ENCODE results near the gene ASCL5. TPM values are rescaled to one million over a fixed set of nuclear protein-coding genes. Genes with fewer than 3 reads are reported as not detected.

The ASCL5 gene
- total and polyA plus RNA-seq, 10 of the 15 experiments (the other 5 are each of a cell fraction or from before 2014, with no cell fraction given): 0.04 TPM; not detected in 9

DNA sequence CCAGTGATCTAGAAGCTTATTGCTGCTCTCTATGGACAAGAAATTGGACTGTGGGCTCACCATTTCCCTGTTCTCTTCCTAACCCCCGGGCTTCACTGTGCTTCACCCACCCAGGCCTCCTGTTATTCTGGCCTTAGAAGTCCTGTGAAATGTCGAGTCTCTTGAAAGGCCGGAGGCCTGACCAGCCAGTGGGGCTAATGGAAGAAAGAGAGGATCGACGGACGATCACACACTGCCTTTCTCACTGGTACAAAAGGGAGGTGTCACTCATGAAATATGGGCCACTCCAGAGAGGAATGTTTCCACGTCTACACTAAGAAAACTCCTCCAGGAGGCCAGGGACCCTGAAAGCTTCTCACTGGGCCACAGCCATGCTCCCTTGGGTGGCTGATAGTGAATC, 50.9 kb downstream of the ASCL5 start:
- no peaks in the 10 kb centered on the region for H4K20me1 ChIP-seq (ENCODE audit: control insufficient read depth, insufficient read depth)
- WGBS (ENCODE audit: insufficient coverage, insufficient replicate concordance, low lambda C conversion rate, missing lambda C conversion rate): 29% methylated on average over 7 of the region's 7 CpGs
- H3K9ac ChIP-seq (ENCODE audit: control insufficient read depth, insufficient read depth, low read length): no peak overlapping the region
- BruUV-seq (replicated peaks): no TSS peak
- ChIA-PET POLR2A (no interaction called here), RAD21 (ENCODE audit: unreplicated experiment) (no interaction called here), SMC1A (ENCODE audit: uncharacterized antibody, unreplicated experiment) (no interaction called here), CTCF (no interaction called here)
- H3K27me3 ChIP-seq (replicated peaks in 1 of 2; ENCODE audit: control insufficient read depth in 2 of 2, insufficient read depth in 2 of 2, low read length in 1 of 2): peaks cover 0 to 4% of the 10 kb centered on the region in 2 experiments; a peak in 2 of 4 replicates
- H3K9me3 ChIP-seq (replicated peaks; ENCODE audit: control insufficient read depth, insufficient read depth, low read length): no peaks in the 10 kb centered on the region
- H3K79me2 ChIP-seq (ENCODE audit: control insufficient read depth, insufficient read depth, low read length): no peaks in the 10 kb centered on the region
- H3K4me1 ChIP-seq (ENCODE audit: control insufficient read depth, insufficient read depth, low read length): no peaks in the 10 kb centered on the region
- DNase-seq (ENCODE audit: low read depth, low spot score) (no peak), ATAC-seq (no peak), FAIRE-seq (no peak)
- intact Hi-C loops (cut with micrococcal nuclease; ENCODE audit: unreplicated experiment): no loop called here
- H3K4me2 ChIP-seq (ENCODE audit: control insufficient read depth, insufficient read depth): no peak overlapping the region
- no peak overlapping the region for H2AFZ ChIP-seq (ENCODE audit: control insufficient read depth, low read depth, low read length)
- no peaks in the 10 kb centered on the region for H3K36me3 ChIP-seq (ENCODE audit: control insufficient read depth in 2 of 2, insufficient read depth in 2 of 2, low read length in 1 of 2)
- TF ChIP-seq ZNF274 (IDR thresholded peaks at IDR 0.05; ENCODE audit: insufficient read depth, insufficient read length) (no peak), HDAC6 (IDR thresholded peaks at IDR 0.05; ENCODE audit: unreplicated experiment) (no peak), RFX5 (IDR thresholded peaks at IDR 0.05; ENCODE audit: low read depth, low read length) (no peak), EED (IDR thresholded peaks at IDR 0.05; ENCODE audit: low read depth) (no peak), HCFC1 (IDR thresholded peaks at IDR 0.05; ENCODE audit: low read length) (no peak), POU2F2 (IDR thresholded peaks at IDR 0.05; ENCODE audit: borderline replicate concordance, low read depth, low read length) (no peak), CREM (IDR thresholded peaks at IDR 0.05; ENCODE audit: low read depth) (no peak), IKZF2 (IDR thresholded peaks at IDR 0.05) (no peak), MAX (IDR thresholded peaks at IDR 0.05; ENCODE audit: low read depth, low read length) (no peak), POLR2A (IDR thresholded peaks at IDR 0.05; ENCODE audit: low read depth, low read length) (no peak)
- in situ Hi-C loops (cut with MboI): no loop called here
- no peak overlapping the region for H3K4me3 ChIP-seq
- H3K27ac ChIP-seq (ENCODE audit: control insufficient read depth, insufficient read depth): no peak overlapping the region

GRCh38 chr1:201074018-201074417, 53.0 kb downstream of the ASCL5 start:
- Histone ChIP-seq H3K27me3 (replicated peaks in 1 of 2; ENCODE audit: control insufficient read depth in 2 of 2, insufficient read depth in 2 of 2, low read length in 1 of 2) (peaks cover 2 to 8% of the 10 kb centered on the region in 2 experiments), H3K4me2 (ENCODE audit: control insufficient read depth, insufficient read depth) (no peak overlapping the region), H3K9ac (ENCODE audit: control insufficient read depth, insufficient read depth, low read length) (no peak overlapping the region), H3K36me3 (ENCODE audit: control insufficient read depth in 2 of 2, insufficient read depth in 2 of 2, low read length in 1 of 2) (no peaks in the 10 kb centered on the region), H3K4me1 (ENCODE audit: control insufficient read depth, insufficient read depth, low read length) (no peaks in the 10 kb centered on the region), H3K9me3 (replicated peaks; ENCODE audit: control insufficient read depth, insufficient read depth, low read length) (no peaks in the 10 kb centered on the region), H3K79me2 (ENCODE audit: control insufficient read depth, insufficient read depth, low read length) (no peaks in the 10 kb centered on the region), H4K20me1 (ENCODE audit: control insufficient read depth, insufficient read depth) (no peaks in the 10 kb centered on the region), H3K4me3 (no peak overlapping the region), H2AFZ (ENCODE audit: control insufficient read depth, low read depth, low read length) (no peak overlapping the region), H3K27ac (ENCODE audit: control insufficient read depth, insufficient read depth) (no peak overlapping the region)
- intact Hi-C loops (cut with micrococcal nuclease; ENCODE audit: unreplicated experiment) (no loop called here), in situ Hi-C loops (cut with MboI) (no loop called here)
- no peak for ATAC-seq
- ChIA-PET CTCF (no interaction called here), RAD21 (ENCODE audit: unreplicated experiment) (no interaction called here), POLR2A (no interaction called here), SMC1A (ENCODE audit: uncharacterized antibody, unreplicated experiment) (interaction anchor here (0.6 kb wide), 1 partner anchor 479 kb away, joined by 3 read pairs; no protein-coding TSS in a partner anchor)
- WGBS (ENCODE audit: insufficient coverage, insufficient replicate concordance, low lambda C conversion rate, missing lambda C conversion rate): 71% methylated on average over 5 of the region's 5 CpGs
- no TSS peak for BruUV-seq (replicated peaks)
- DNase-seq (ENCODE audit: low read depth, low spot score): no peak
- no peak for FAIRE-seq
- TF ChIP-seq, protein P1, sequence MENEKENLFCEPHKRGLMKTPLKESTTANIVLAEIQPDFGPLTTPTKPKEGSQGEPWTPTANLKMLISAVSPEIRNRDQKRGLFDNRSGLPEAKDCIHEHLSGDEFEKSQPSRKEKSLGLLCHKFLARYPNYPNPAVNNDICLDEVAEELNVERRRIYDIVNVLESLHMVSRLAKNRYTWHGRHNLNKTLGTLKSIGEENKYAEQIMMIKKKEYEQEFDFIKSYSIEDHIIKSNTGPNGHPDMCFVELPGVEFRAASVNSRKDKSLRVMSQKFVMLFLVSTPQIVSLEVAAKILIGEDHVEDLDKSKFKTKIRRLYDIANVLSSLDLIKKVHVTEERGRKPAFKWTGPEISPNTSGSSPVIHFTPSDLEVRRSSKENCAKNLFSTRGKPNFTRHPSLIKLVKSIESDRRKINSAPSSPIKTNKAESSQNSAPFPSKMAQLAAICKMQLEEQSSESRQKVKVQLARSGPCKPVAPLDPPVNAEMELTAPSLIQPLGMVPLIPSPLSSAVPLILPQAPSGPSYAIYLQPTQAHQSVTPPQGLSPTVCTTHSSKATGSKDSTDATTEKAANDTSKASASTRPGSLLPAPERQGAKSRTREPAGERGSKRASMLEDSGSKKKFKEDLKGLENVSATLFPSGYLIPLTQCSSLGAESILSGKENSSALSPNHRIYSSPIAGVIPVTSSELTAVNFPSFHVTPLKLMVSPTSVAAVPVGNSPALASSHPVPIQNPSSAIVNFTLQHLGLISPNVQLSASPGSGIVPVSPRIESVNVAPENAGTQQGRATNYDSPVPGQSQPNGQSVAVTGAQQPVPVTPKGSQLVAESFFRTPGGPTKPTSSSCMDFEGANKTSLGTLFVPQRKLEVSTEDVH (IDR thresholded peaks at IDR 0.05; ENCODE audit: low read depth, partially characterized antibody): no peak
- TF ChIP-seq PBX3 (IDR thresholded peaks at IDR 0.05; ENCODE audit: insufficient replicate concordance, low read depth, low read length): no peak
- no peak for TF ChIP-seq NFYA (IDR thresholded peaks at IDR 0.05; ENCODE audit: borderline replicate concordance, low read depth, low read length)
- no peak for TF ChIP-seq HDAC6 (IDR thresholded peaks at IDR 0.05; ENCODE audit: unreplicated experiment)
- no peak for TF ChIP-seq SMAD1 (IDR thresholded peaks at IDR 0.05; ENCODE audit: low read depth, partially characterized antibody)
- no peak for TF ChIP-seq NFXL1 (IDR thresholded peaks at IDR 0.05; ENCODE audit: borderline replicate concordance)
